SK-N-SH (cell line): ENCODE data around the gene CSTPP1. TPM values are rescaled to one million over a fixed set of nuclear protein-coding genes. Genes with fewer than 3 reads are reported as not detected.

Experiments
- CTCF ChIA-PET: fragments of 300-600, 350-600 bp; formaldehyde crosslinking; extraction: SDS; loops from one replicate; lab custom pipeline; 2021; lab: Yijun Ruan, JAX
- POLR2A ChIA-PET: fragments of 350-600 bp; sonication (Branson Sonifier 250); formaldehyde crosslinking; extraction: SDS; loops from one replicate; lab custom pipeline; 2020; ENCODE audit warnings: antibody characterized with exemption, inconsistent platforms; lab: Yijun Ruan, JAX
- DNase-seq: peaks from one replicate; pipeline ENCODE4 v3.0.0; 2012
- H2AFZ ChIP-seq: fragments of 200-600 bp; sonication (generic); 2 replicates; pipeline ENCODE4 v1.8.1; 2016; ENCODE audit warnings: antibody characterized with exemption, mild to moderate bottlenecking, low read depth
- H3F3A ChIP-seq: fragments of 200-600 bp; sonication (generic); replicated peaks from 2 replicates; pipeline ENCODE3; 2016; ENCODE audit warnings: antibody characterized with exemption, mild to moderate bottlenecking; ENCODE audit not compliant: insufficient read depth
- H3K27ac ChIP-seq, 2 experiments: fragments of 200-500 bp in 1 of 2; fragments of 200-600 bp in 1 of 2; sonication (Bioruptor generic) in 1 of 2; sonication (generic), shearing (Covaris generic) in 1 of 2; 2 replicates each; pipeline versions ENCODE4 v1.5.1 to v1.6.1; 2014 to 2016; ENCODE audit warnings: low read depth in 2 of 2, inconsistent platforms in 1 of 2, low read length in 1 of 2, mild to moderate bottlenecking in 1 of 2, mixed read lengths in 1 of 2
- H3K27me3 ChIP-seq: fragments of 200-600 bp; sonication (generic), shearing (Covaris generic); 2 replicates; pipeline ENCODE4 v1.6.1; 2016; ENCODE audit warnings: mixed run types; ENCODE audit not compliant: insufficient read depth
- H3K36me3 ChIP-seq, 2 experiments: fragments of 200-500 bp in 1 of 2; fragments of 200-600 bp in 1 of 2; sonication (Bioruptor generic) in 1 of 2; sonication (generic) in 1 of 2; replicated peaks in 1 of 2; 2 replicates each; pipeline versions ENCODE3 to v1.5.1; 2014 to 2016; ENCODE audit warnings: low read length in 1 of 2, mild to moderate bottlenecking in 1 of 2; ENCODE audit not compliant: insufficient read depth in 2 of 2, control insufficient read depth in 1 of 2
- H3K4me1 ChIP-seq, 2 experiments: fragments of 200-500 bp in 1 of 2; fragments of 200-600 bp in 1 of 2; sonication (Bioruptor generic) in 1 of 2; sonication (generic), shearing (Covaris generic) in 1 of 2; 2 replicates each; pipeline versions ENCODE4 v1.5.1 to v1.6.1; 2014 to 2016; ENCODE audit warnings: low read depth in 1 of 2, low read length in 1 of 2, mixed run types in 1 of 2; ENCODE audit not compliant: insufficient read depth in 2 of 2, control insufficient read depth in 1 of 2
- H3K4me2 ChIP-seq: fragments of 200-600 bp; sonication (generic), shearing (Covaris generic); 2 replicates; pipeline ENCODE4 v1.6.1; 2017; ENCODE audit warnings: mixed run types
- H3K4me3 ChIP-seq, 2 experiments: fragments of 200-500 bp in 1 of 2; fragments of 200-600 bp in 1 of 2; sonication (Bioruptor generic) in 1 of 2; sonication (generic), shearing (Covaris generic) in 1 of 2; 2 replicates each; pipeline versions ENCODE4 v1.5.1 to v1.8.1; 2014 to 2016; ENCODE audit warnings: low read depth in 2 of 2, inconsistent platforms in 1 of 2, low read length in 1 of 2, mild to moderate bottlenecking in 1 of 2, mixed read lengths in 1 of 2, moderate library complexity in 1 of 2
- H3K79me2 ChIP-seq: fragments of 200-600 bp; sonication (generic); 2 replicates; pipeline ENCODE4 v1.8.1; 2017; ENCODE audit warnings: mild to moderate bottlenecking; ENCODE audit not compliant: insufficient read depth
- H3K9ac ChIP-seq: fragments of 200-600 bp; sonication (generic); 2 replicates; pipeline ENCODE4 v1.6.1; 2017; ENCODE audit warnings: mixed run types
- H3K9me2 ChIP-seq: fragments of 200-600 bp; sonication (generic); 2 replicates; pipeline ENCODE4 v1.6.1; 2017; ENCODE audit warnings: mixed run types
- H3K9me3 ChIP-seq: fragments of 200-600 bp; sonication (generic); 2 replicates; pipeline ENCODE4 v1.6.1; 2017; ENCODE audit warnings: mixed run types, mild to moderate bottlenecking, moderate library complexity
- H4K20me1 ChIP-seq: fragments of 200-600 bp; sonication (generic); 2 replicates; pipeline ENCODE4 v1.6.1; 2017; ENCODE audit warnings: mild to moderate bottlenecking, mixed run types; ENCODE audit not compliant: insufficient read depth
- CTCF ChIP-seq: fragments of 200-600 bp; sonication (generic); IDR thresholded peaks from 2 replicates; pipeline ENCODE4 v1.6.1; 2017; ENCODE audit warnings: antibody characterized with exemption, mild to moderate bottlenecking, moderate library complexity
- ELF1 ChIP-seq: IDR thresholded peaks from 2 replicates; pipeline ENCODE4 v1.4.0; 2012
- EP300 ChIP-seq, 2 experiments: IDR thresholded peaks; 2 replicates each; pipeline versions ENCODE4 v1.4.0 to v1.6.1; 2012; ENCODE audit warnings: borderline replicate concordance in 1 of 2, low read depth in 1 of 2, low read length in 1 of 2
- GATA2 ChIP-seq: sonication (generic); formaldehyde crosslinking; IDR thresholded peaks from 2 replicates; pipeline ENCODE4 v1.5.0; 2020; ENCODE audit warnings: mild to moderate bottlenecking, missing genetic modification reagents
- NRF1 ChIP-seq: IDR thresholded peaks from 2 replicates; pipeline ENCODE4 v1.6.1; 2012; ENCODE audit warnings: low read depth, mild to moderate bottlenecking, low read length
- RCOR1 ChIP-seq: fragments of 150-350 bp; IDR thresholded peaks from 2 replicates; pipeline ENCODE4 v1.6.1; 2017; ENCODE audit warnings: antibody characterized with exemption, low read length
- RXRA ChIP-seq: IDR thresholded peaks from 2 replicates; pipeline ENCODE4 v1.4.0; 2012; ENCODE audit warnings: low read depth, mild to moderate bottlenecking, borderline replicate concordance
- TEAD4 ChIP-seq: IDR thresholded peaks from 2 replicates; pipeline ENCODE4 v1.4.0; 2012; ENCODE audit warnings: mild to moderate bottlenecking, borderline replicate concordance; ENCODE audit not compliant: insufficient read depth
- USF1 ChIP-seq: IDR thresholded peaks from 2 replicates; pipeline ENCODE4 v1.4.0; 2012; ENCODE audit warnings: low read depth, borderline replicate concordance
- WGBS: methylation state at CpG from one replicate; pipeline ENCODE4 v1.1.6; 2017; ENCODE audit warnings: low lambda C conversion rate; 5-methylcytosine and 5-hydroxymethylcytosine counted together
- polyA plus RNA-seq, 3 experiments: library from polyadenylated mRNA; depleted of rRNA; stranded (reverse); fragments of >200 nt; gene quantifications; 2 replicates each; pipeline ENCODE4 v1.2.3, GENCODE V29; 2012

CSTPP1 gene
- polyA plus RNA-seq, 1 of the 3 experiments (the other 2 are of a cell fraction) = 85.7 TPM

- H3K27me3 ChIP-seq = no peaks in the 10 kb centered on the region
Observed at GRCh38 chr11:47180006-47180787, 243.6 kb downstream of the CSTPP1 start.

GRCh38 chr11:47181271-47181670, 244.7 kb downstream of the CSTPP1 start:
- POLR2A ChIA-PET = no interaction called here
- WGBS = 92% methylated on average over 6 of the region's 6 CpGs
- CTCF ChIA-PET = interaction anchor here (1.1 to 1.3 kb wide), 3 partner anchors 78 to 173 kb away, joined by 3 to 7 read pairs (median 4); no protein-coding TSS in a partner anchor

More at GRCh38 chr11:47180006-47180787, 243.6 kb downstream of the CSTPP1 start:
- TF ChIP-seq EP300 (IDR thresholded peaks at IDR 0.05; ENCODE audit: borderline replicate concordance in 1 of 2, low read depth in 1 of 2, low read length in 1 of 2) = no peak
- no peak for TF ChIP-seq TEAD4
- no peak for TF ChIP-seq GATA2 (CRISPR knock-in tag)
- DNase-seq = no peak
- Histone ChIP-seq H4K20me1 (no peaks in the 10 kb centered on the region), H3K9me3 (no peaks in the 10 kb centered on the region), H3K36me3 (peaks cover 0 to 3% of the 10 kb centered on the region in 2 experiments), H3K27ac (no peak overlapping the region), H3K4me1 (peaks cover 16 to 21% of the 10 kb centered on the region in 2 experiments), H2AFZ (no peak overlapping the region), H3K4me2 (no peak overlapping the region), H3K9ac (no peak overlapping the region), H3F3A (peaks cover 12% of the 10 kb centered on the region), H3K79me2 (peaks cover 17% of the 10 kb centered on the region), H3K9me2 (no peaks in the 10 kb centered on the region), H3K4me3 (no peak overlapping the region)
- ChIA-PET CTCF (interaction anchor here (0.6 to 4.2 kb wide), 18 partner anchors 8 to 232 kb away, joined by 3 to 78 read pairs (median 4); partner anchors contain the start of genes ACP2, DDB2, NR1H3 and PACSIN3), POLR2A (interaction anchor here (0.7 to 3.3 kb wide), 3 partner anchors 7 to 40 kb away, joined by 3 to 16 read pairs (median 3); partner anchors contain the start of gene DDB2)
- 95% methylated on average over 20 of the region's 35 CpGs for WGBS

More at GRCh38 chr11:47181271-47181670, 244.7 kb downstream of the CSTPP1 start:
- TF ChIP-seq TEAD4 = no peak
- no peak for TF ChIP-seq RCOR1
- TF ChIP-seq NRF1 = no peak
- TF ChIP-seq USF1 = no peak
- no peak for TF ChIP-seq ELF1
- TF ChIP-seq CTCF = no peak
- no peak for TF ChIP-seq RXRA
- Histone ChIP-seq H3K9ac (no peak overlapping the region), H3K4me1 (peaks cover 9 to 17% of the 10 kb centered on the region in 2 experiments; a peak in 2 of 4 replicates), H3F3A (peaks cover 12% of the 10 kb centered on the region), H2AFZ (no peak overlapping the region), H3K27ac (no peak overlapping the region), H3K79me2 (peaks cover 13% of the 10 kb centered on the region), H3K9me3 (no peaks in the 10 kb centered on the region), H3K27me3 (no peaks in the 10 kb centered on the region), H3K9me2 (no peaks in the 10 kb centered on the region), H3K4me3 (no peak overlapping the region), H3K4me2 (no peak overlapping the region), H4K20me1 (no peaks in the 10 kb centered on the region), H3K36me3 (no peaks in the 10 kb centered on the region)
- DNase-seq = no peak
